NOMO-1 treated with dmso at 0.1 percent for 144 hours (cell line): ENCODE measurements around the gene LDB3.

Experiments used
- DNase-seq: peaks from one replicate; lab custom pipeline; 2025; ENCODE audit not compliant: unreplicated experiment; lab: John Stamatoyannopoulos, UW

Gene LDB3

DNA sequence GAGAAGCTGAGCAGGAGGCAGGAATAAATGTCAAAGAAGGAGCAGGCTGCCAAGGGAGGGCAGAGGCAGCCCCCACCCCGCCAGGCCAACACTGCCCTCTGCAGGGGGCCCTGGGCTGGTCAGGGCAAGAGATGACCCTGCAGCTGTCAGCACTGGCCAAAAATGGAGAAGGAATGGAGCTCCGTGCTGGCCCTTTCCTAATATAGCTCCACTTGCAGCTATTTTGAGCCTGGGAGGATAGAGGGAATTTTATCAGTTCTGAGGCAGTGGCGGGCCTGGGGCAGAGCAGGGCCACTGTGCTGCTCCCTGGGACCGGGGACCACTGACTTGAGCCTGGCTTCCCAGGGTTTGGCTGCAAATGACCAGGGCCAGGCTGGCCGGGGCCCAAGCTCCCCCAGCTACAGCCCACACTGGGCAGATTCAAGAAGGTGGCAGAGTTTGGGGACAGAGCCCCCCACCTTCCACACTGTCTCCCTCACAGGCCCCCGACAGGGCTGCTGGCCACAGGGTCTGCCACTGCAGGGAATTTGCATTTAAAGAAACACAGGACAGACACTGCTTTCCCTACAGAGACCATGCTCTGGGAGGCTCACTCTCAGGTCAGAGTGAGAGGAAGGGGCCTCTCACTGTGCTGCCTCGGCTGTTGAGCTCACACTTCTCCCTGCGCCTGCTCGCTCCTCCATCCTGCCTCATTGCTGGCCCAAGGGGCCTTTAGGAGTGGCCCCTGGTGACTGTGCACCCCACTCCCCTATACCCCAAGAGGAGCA lies 16.2 kb downstream of the LDB3 start:
- DNase-seq = no peak

DNA sequence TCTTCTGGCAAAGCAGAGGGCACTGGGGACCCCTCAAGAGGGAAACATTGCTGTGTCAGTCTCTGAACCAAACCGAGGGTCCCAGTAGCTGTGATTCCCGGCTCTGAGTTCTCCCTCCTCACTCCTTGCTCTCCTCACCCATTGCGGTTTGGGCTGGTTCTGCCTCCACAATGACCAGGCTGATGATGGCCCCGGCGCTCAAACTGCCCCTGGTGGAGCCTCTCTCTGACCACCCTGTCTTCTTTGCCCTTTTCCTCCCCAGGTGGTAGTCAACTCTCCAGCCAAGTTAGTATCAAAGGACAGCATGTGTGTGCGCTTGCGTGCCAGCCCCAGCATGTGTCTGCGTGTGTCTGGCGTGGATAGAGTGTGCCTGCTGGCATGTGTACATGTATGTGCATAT lies 17.1 kb downstream of the LDB3 start:
- DNase-seq = no peak

DNA sequence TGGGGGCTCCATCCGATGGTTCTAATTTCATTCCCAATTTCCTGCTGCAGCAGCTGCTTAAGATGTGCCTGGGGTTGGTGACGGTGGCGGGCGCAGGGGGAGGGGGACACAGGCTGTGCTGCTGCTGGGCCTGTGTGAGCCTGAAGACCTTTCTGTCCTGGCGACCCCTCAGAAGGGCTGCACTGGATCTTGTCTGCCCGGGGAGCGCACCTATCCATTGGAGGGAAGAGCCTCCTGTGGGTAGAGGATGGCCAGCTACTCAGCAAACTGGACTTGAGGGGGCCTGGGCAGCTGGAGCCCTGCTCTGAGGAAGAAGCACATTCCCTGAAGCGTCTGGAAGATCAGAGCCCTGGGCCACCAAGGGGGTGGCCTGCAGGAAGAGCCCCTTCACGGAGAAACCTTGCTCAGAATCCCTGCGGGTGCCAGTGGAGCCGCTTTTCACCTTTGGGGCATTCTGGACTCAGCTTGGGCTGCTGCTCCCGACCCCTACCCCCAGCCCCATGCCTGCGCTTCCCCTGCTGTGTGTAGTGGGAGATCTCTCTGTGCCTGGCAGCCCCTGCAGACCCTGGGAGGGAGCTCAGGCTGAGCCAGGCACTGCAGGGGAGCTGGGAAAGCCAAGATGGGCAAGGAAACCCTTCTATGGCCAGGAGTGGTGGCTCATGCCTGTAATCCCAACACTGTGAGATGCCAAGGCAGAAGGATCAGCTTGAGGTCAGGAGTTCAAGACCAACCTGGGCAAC lies 17.8 kb downstream of the LDB3 start:
- DNase-seq = no peak

DNA sequence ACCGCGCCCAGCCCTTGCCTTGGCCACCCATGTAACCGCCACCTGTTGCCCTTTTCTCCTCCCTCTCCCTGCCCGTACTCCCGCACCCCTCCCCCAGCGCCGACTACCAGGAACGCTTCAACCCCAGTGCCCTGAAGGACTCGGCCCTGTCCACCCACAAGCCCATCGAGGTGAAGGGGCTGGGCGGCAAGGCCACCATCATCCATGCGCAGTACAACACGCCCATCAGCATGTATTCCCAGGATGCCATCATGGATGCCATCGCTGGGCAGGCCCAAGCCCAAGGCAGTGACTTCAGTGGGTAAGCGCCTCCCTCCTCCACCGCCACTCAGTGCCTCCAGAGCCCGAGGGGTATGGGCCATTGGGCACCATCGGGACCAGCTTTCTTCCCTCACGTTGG lies 18.7 kb downstream of the LDB3 start:
- DNase-seq = no peak

DNA sequence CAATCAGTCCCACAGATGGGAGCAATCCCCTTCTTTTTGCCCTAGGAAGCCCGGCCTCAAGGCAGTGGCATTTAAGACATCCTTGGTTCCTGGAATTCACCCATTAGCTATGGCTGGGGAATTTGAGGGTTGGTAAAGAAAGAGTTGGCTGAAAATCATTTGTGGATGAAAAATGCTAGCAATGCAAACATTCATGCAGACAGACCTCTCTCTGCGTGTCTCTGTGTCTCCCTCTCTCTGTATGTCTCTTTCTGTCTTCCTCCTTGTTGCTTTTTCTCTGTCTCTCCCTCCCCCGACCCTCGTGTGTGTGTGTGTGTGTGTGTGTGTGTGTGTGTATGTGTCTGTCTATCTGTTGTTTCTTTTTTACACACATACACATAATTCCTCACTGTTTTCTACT lies 19.4 kb downstream of the LDB3 start:
- DNase-seq = no peak

DNA sequence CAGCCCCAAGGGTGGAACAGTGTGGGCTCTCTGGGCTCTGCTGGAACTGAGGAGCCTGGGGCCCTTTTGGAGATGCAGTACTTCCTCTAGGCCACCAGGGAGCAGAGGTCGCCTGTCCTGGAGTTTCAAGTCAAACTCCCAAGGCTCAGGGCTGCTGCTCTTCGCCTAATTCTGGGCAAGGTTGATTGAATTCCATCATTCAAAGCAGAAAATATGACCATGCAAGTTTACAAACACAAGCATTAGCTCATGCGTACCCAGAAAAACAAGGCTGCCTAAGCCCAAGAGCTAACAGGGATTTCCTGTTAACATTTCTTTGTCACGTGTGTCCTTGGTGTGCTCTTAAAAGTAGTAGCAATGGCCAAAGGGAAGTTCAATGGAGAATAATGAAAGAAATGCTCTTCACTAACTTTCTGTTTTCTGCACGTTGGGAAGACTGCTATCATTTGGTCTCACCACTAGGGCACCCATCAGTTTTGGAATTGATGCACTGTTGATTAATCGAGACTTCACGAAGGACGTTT lies 20.1 kb downstream of the LDB3 start:
- peak; percentile 74 for DNase-seq

DNA sequence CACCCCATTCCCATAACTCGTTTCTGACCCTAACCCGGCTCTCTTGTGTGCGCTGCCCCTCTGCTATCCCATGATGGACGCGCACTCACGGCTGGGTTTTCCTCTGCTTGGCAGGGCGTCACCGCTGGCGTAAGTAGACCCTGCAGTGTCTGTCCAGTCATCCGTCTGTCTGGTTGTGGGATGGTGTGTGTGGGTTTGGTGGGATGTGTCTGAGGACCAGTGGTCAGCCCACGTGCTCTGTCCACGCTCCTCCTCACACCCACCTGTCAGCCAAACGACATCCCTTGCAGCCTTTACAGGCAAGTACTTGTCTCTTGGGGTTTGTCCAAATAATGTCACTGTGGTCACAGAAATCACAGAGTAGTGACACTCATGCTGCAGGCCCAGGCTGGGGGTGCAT lies 20.8 kb downstream of the LDB3 start:
- DNase-seq = no peak

DNA sequence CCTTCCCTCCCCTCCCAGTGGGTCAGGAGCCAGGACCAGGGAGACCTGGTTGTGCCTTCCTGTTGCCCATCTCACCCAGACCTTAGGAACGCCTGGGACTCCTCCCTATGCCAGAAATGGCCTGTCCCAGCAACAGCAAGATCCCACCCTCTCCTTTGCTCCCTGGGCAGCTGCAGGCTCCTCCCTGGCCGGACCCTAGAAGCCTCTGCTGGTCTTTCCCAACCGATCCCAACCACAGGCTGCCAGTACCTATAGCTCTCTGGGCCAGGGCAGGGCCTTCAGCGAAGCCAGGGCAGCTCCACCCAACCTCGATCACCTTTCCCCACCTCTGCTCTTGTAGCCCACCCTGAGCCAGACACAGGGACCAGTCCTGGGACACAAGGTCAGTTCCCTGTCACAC lies 21.9 kb downstream of the LDB3 start:
- DNase-seq = no peak

DNA sequence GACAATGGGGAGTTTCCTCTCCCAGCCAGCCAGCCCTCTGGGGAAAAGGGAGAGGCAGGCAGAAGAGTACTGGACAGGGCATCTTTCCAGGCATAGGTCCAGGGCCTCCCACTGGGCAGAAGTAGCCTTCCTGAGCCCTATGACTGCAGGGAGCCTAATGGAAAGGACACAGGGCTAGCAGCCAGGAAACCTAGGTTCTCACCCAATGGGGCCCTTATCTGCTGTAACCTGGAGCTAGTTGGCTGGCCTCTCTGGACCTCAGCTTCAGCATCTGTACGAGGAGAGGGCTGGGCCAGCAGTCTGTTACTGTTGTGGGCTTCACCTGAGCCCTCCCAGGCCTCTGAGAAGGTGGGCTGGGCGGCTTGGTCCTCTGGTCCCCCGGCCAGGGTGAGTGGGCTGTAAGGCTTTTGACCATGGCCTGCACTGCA lies 22.4 kb downstream of the LDB3 start:
- DNase-seq = no peak

DNA sequence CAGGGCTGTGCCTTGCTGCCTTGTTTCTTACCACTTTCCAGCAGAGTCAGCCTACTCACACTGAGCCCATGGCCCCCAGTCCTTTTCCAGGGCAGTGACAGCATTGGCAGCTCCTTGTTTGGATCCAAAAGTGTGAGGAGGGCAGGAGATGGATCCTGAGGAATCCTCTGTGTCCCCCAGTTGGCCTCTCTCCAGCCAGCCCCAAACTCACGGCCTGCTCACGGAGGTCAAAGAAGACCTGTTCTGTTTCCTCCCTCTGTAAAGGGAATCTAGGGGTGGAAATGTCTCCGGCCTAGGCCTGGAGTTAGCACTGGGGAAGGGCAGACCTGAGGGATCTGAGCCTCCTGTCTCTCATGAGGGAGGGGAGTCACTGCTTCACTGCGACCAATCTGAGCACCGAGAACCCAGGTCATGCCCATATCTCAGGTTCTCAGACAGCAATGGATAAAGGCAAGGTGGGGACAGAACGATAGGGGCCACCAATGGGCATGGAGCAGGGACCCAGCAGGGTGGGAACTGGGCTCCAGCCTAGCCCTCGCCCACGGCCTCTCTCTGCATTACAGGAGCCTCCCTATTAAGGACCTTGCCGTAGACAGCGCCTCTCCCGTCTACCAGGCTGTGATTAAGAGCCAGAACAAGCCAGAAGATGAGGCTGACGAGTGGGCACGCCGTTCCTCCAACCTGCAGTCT lies 23.2 kb downstream of the LDB3 start:
- DNase-seq = no peak

DNA sequence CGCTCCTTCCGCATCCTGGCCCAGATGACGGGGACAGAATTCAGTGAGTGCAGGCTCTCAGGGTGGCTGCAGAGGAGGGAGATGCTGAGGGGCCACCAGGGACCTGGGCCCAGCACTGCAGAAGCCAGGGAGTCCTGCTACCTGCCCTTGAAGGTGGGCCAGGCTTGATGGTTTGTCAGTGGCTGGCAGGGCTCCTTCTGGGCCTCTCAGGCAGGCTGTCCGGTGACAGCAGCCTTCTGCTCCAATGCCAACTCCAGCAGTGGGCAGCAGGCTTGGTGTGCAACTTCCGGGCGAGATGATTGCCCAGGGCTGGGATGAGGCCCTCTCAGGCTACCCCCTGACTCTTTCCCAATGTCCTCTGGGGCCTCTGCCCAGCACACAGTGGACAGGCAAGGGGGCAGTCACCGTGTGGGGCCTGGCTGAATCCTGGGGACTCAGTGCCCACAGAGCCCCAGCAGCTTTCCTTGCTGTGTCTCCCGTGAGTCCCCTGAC lies 23.8 kb downstream of the LDB3 start:
- no peak for DNase-seq

DNA sequence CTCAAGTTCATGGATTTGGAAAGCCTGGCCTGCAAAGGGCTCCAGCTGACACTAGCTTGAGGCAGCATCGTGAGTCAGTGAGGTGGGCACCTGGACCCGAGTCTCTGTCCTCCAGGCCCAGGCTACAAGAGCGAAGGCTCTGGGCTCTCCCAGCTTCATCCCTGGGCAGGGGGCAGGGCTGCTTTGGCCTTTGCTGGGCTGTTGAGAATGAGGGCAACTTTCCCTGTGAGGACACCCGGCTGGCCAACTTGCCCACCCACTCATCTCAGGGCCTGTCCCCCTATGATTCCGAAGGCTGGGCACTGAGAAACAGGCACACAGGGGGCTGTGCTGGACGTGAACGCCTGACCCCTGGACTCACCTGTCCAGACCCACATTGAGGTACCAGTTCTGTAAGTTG lies 24.4 kb downstream of the LDB3 start:
- no peak for DNase-seq

DNA sequence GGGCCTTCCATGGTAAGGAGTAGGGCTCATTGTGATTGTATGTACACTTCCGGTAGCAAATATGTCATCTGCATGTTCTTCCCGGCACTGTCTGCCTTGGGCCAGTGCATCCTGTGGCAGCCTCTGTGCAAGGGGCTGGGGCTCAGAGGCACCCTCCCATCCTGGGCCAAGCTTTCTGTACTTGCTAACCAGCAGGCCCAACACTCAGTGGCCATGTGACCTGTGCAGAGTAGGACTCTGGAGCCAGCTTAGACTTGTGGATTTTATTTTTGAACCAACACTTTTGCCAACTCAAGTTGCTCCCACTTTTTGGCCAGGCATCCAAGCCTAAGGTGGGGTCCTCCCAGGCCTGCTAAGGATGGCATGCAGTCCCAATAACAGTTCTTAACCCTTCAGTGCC lies 25.0 kb downstream of the LDB3 start:
- DNase-seq = no peak

DNA sequence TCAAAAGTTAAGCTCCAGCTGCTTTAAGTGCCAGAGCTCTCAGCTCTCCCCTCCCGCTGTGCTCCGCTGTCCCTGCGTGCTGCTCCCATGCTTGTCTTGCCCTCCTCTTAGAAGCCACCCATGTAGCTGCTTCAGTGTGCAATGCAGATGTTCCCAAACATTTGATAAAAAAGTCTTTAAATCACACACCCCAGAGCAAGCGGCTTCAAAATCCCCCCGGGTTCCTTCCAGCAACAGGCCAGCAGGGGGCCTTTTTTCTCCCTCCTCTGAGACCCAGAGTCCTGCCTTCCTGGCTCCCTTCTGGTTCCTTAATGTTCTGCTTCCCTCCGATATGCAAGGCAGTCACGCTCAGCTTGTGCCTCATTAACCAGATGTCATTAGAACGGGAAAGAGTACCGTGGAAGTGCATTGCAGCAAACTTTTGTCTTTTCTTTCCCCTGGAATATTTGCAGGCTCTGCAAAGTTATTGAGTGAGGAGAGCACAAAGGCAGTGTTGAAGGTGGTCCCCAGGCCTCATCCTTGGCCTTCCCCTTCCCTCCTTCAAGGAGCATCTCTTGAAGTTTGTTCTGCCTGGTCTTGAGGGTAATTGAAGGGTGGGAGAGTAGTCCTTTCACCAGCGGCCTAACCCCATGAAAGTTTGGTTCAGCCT lies 25.5 kb downstream of the LDB3 start:
- DNase-seq = peak; percentile 10

DNA sequence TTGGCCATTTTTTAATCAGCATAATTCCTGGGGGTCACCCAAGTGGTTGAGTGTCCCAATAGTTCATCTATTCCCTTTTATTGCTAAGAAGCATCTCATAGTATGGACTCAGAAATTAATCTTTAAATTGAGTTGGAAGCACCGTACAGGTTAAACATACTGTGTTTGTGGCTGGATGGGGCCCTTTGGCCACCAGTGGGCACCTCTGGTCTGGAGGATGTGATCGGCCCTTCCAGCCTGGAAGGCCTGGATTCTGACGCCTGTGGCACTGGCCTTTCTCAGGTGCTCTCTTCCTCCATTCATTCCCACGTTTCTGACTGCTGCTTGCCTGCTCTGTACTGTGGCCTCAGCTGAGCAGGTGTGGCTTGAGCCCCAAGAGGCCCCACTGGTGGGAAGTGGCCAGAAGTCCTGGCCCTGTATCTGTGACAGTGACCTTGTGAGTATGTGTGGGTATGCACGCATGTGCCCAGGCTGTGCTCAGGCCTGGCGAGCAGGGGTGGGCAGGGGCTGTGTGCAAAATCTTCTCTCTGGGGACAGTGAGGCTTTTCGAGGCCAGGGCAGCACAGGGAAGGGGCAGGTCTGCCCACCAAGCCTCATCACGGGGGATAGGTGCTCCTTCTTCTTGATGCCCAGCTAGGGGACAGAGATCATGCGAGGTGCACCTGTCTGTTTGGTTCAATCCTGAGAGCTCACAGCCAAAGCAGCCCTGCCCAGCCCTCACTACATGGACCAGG lies 30.1 kb downstream of the LDB3 start:
- DNase-seq = no peak

DNA sequence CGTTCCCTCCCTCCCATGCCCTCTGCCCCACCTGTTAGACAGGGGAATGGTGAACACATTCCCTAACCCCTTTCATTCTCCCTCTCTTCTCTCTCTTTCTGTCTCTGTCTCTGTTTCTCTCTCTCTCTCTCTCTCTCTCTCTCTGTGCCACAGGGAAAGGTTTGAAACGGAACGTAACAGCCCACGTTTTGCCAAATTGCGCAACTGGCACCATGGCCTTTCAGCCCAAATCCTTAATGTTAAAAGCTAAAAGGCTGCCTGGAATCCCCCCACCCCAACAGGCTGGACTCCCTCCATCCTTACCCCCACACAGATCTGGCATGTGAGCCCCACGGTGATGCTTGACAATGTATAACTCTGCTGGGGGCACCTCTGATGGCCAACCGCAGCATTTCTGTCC lies 30.8 kb downstream of the LDB3 start:
- DNase-seq = no peak

DNA sequence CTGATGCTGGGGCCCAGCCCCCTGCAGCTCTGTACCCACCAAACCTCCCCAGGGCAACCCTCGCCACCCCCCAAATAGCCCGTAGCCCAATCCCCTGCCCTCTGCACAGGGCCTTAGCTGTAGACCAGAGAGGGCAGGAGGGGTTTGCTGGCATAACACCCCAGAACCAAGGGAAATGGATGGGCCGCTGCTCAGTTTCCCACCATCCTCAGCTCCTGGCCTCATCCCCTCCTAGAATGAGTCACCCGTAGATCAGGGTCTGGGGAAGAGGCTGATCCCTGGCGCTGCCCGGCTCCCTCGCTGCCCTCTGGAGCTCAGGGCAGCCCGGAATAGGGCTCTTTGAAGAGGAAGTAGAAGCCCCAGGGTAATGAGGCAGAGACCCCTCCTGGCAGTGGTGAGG lies 31.2 kb downstream of the LDB3 start:
- DNase-seq = no peak

DNA sequence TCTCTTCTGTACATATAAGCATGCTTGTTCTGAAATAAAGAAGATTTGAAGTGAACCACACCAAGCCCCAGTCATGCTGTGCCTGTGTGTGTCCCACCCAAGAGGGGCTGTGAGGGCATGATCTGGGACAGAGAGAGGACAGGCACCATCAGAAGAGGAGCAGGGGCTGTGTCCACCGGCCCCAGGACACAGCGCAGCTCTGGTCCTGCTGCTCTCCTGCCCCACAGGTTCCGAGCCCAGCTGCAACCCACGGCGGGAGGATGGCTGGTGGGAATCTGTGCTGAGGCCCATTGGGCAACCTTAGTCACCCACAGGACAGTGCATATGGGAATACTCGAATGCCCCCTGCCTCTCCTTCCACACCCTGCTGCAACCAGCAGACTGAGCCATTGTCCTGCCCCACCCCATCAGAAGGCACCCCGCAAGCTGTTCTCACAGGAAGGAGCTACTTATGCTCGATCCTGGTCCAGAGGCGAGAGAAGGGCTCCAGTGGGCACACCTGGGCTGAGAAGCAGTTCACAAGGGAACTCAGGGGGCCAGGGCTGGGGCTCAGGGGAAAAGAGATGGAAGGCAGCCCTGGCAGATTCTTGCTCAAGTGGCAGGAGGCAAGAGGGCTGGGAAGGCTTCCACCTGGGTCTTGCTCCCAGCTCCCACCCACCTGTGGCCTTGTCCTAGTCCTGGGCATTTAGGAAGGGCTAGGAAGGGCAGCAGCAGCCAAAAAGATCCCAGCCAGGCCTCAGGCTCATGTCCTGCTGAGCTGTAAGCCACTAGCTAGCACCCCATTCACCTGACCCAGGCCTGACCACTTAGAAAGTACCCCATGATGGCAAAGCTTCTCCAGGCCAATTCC lies 31.9 kb downstream of the LDB3 start:
- DNase-seq = no peak

DNA sequence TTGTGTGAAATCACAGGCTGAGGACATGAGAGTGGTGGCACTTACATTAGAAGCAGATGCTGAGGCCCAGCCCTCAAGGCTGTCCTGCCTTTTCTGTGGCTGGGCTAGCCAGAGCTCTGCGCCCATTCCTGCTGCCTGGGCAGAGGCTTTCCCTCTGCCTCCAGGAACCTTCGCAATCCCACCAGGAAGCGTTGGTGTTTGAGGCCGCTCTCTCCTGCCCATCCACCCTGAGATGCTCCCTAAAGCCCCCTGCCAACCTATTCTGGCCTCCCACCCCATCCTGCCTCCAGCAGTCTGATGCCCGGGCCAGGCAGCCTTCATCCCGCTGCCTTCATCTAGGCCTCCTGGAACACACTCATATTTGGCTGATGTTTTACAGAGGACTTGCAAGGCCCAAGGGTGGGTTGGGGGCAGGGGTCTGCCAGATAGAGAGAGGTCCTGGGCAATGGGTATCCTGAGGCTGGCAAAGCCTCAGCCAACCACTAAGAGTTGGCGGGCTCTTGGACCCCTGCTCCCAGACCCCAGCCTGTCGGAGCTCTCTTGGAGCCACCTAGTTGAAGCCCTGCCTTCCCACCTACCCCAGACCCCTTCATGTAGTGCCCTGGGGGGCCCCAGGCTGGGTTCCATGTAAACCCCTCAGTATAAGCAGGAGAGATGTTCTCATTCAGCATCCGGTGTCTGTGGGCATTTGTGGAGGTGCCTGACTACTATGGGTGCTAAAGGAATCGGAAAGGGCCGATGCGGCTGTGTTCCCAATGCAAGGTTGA lies 32.7 kb downstream of the LDB3 start:
- DNase-seq = no peak
